SK-N-SH treated with all-trans-retinoic acid at 6 μM for 48 hours (cell line): ENCODE data around the gene PTPN7.

ENCODE experiments used
- ATAC-seq: fragments of 200-7000 bp; cut with Tn5 transposase; 3 replicates; pipeline ENCODE4 v1.9.1; 2020; ENCODE audit warnings: mild to moderate bottlenecking, moderate library complexity
- CREB5 ChIP-seq: fragments of 250-450 bp; sonication (Bioruptor Pico); IDR thresholded peaks from 2 replicates; pipeline ENCODE4 v1.5.1; 2020; ENCODE audit warnings: low read depth, mild to moderate bottlenecking, moderate library complexity
- OSR1 ChIP-seq: fragments of 250-450 bp; sonication (Bioruptor Pico); IDR thresholded peaks from 2 replicates; pipeline ENCODE4 v1.8.0; 2022; ENCODE audit warnings: moderate library complexity, mild to moderate bottlenecking, inconsistent platforms
- PPARA ChIP-seq: fragments of 250-450 bp; sonication (Bioruptor Pico); IDR thresholded peaks from 2 replicates; pipeline ENCODE4 v1.5.0; 2020; ENCODE audit warnings: mild to moderate bottlenecking, borderline replicate concordance
- RARB ChIP-seq: fragments of 250-450 bp; sonication (Bioruptor Pico); IDR thresholded peaks from 2 replicates; pipeline ENCODE4 v1.8.0; 2021; ENCODE audit warnings: mild to moderate bottlenecking, moderate library complexity
- SNAI2 ChIP-seq: fragments of 250-450 bp; sonication (Bioruptor Pico); IDR thresholded peaks from 2 replicates; pipeline ENCODE4 v1.5.0; 2020; ENCODE audit warnings: mild to moderate bottlenecking, moderate library complexity
- TOX ChIP-seq: fragments of 250-450 bp; sonication (Bioruptor Pico); IDR thresholded peaks from 2 replicates; pipeline ENCODE4 v1.8.0; 2021; ENCODE audit warnings: mild to moderate bottlenecking, moderate library complexity, borderline replicate concordance
- TSHZ2 ChIP-seq: fragments of 250-450 bp; sonication (Bioruptor Pico); IDR thresholded peaks from 2 replicates; pipeline ENCODE4 v1.5.0; 2020; ENCODE audit warnings: mild to moderate bottlenecking, moderate library complexity
- ZFP30 ChIP-seq: fragments of 450-650 bp; formaldehyde crosslinking; IDR thresholded peaks from 2 replicates; pipeline ENCODE4 v1.5.0; 2022; ENCODE audit warnings: mild to moderate bottlenecking, moderate library complexity
- ZNF8 ChIP-seq: fragments of 450-650 bp; formaldehyde crosslinking; IDR thresholded peaks from 2 replicates; pipeline ENCODE4 v1.5.0; 2020; ENCODE audit warnings: mild to moderate bottlenecking, moderate library complexity
- TF ChIP-seq, protein P1 (sequence below): fragments of 250-450 bp; sonication (Bioruptor Pico); IDR thresholded peaks from 2 replicates; pipeline ENCODE4 v1.8.0; 2021; ENCODE audit warnings: low read depth, mild to moderate bottlenecking, moderate library complexity, borderline replicate concordance
- TF ChIP-seq, protein P2 (sequence below): fragments of 250-450 bp; sonication (Bioruptor Pico); IDR thresholded peaks from 2 replicates; pipeline ENCODE4 v1.5.1; 2021; ENCODE audit warnings: mild to moderate bottlenecking, moderate library complexity

The PTPN7 gene

GRCh38 chr1:202110977-202111376 lies 49.4 kb downstream of the PTPN7 start (continued):
- no peak for TF ChIP-seq TSHZ2 (CRISPR knock-in tag)

- TF ChIP-seq SNAI2 (no peak), PPARA (CRISPR knock-in tag) (no peak)
- TF ChIP-seq, protein P1, sequence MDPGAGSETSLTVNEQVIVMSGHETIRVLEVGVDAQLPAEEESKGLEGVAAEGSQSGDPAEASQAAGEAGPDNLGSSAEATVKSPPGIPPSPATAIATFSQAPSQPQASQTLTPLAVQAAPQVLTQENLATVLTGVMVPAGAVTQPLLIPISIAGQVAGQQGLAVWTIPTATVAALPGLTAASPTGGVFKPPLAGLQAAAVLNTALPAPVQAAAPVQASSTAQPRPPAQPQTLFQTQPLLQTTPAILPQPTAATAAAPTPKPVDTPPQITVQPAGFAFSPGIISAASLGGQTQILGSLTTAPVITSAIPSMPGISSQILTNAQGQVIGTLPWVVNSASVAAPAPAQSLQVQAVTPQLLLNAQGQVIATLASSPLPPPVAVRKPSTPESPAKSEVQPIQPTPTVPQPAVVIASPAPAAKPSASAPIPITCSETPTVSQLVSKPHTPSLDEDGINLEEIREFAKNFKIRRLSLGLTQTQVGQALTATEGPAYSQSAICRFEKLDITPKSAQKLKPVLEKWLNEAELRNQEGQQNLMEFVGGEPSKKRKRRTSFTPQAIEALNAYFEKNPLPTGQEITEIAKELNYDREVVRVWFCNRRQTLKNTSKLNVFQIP (CRISPR knock-in tag), result no peak
- ATAC-seq, result no peak
Measured at GRCh38 chr1:202107801-202108731, 52.3 kb downstream of the PTPN7 start.

DNA sequence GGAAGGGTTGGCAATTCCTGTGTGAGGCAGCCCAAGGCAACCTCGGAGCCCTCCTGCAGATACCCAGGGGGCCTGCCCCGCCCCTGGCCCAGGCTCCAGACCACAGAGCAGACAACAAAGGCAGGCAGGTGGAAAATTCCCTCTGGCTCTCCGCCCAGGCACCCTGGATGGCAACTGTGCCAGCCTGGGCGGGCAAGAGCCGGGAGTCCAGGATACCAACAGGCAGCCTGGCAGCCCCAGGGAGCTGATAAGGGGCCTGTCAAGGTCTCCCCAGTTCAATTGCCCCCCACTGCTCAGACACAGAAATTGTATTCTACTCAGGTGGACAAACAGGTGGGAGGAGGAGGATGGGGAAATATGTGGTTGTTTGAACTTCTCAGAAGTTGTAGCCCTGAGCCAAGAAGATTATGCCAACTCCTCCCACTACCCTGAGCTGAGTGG lies 53.1 kb downstream of the PTPN7 start:
- TF ChIP-seq ZFP30 (CRISPR knock-in tag), result no peak
- TF ChIP-seq PPARA (CRISPR knock-in tag), result no peak
- no peak for TF ChIP-seq OSR1 (CRISPR knock-in tag)
- TF ChIP-seq, protein P1 (CRISPR knock-in tag), result no peak
- no peak for TF ChIP-seq CREB5 (CRISPR knock-in tag)
- TF ChIP-seq RARB (CRISPR knock-in tag), result no peak
- no peak for TF ChIP-seq TOX (CRISPR knock-in tag)
- TF ChIP-seq, protein P2, sequence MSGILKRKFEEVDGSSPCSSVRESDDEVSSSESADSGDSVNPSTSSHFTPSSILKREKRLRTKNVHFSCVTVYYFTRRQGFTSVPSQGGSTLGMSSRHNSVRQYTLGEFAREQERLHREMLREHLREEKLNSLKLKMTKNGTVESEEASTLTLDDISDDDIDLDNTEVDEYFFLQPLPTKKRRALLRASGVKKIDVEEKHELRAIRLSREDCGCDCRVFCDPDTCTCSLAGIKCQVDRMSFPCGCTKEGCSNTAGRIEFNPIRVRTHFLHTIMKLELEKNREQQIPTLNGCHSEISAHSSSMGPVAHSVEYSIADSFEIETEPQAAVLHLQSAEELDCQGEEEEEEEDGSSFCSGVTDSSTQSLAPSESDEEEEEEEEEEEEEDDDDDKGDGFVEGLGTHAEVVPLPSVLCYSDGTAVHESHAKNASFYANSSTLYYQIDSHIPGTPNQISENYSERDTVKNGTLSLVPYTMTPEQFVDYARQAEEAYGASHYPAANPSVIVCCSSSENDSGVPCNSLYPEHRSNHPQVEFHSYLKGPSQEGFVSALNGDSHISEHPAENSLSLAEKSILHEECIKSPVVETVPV, result no peak
- TF ChIP-seq ZNF8 (CRISPR knock-in tag), result no peak
- no peak for TF ChIP-seq TSHZ2 (CRISPR knock-in tag)
- no peak for ATAC-seq
